Glutamatergic neuron (in vitro differentiated cells): Measurements from ENCODE around the gene ATXN7L2. TPM values are rescaled to one million over a fixed set of nuclear protein-coding genes. Genes with fewer than 3 reads are reported as not detected.
"Not testable (repeated sequence)": the region's sequence is repeated elsewhere in the genome, so short reads cannot be mapped to it uniquely, and the experiment has no call there.

ENCODE experiments used
- DNase-seq: peaks from one replicate; pipeline ENCODE4 v3.0.0; 2022
- H3K27ac Mint-ChIP-seq: one replicate; pipeline ENCODE4 v1.8.0; 2020; ENCODE audit warnings: mild to moderate bottlenecking, mixed read lengths, inconsistent platforms; ENCODE audit not compliant: unreplicated experiment
- H3K27me3 Mint-ChIP-seq: one replicate; pipeline ENCODE4 v1.8.0; 2020; ENCODE audit warnings: mild to moderate bottlenecking, moderate library complexity, mixed read lengths, inconsistent platforms; ENCODE audit not compliant: unreplicated experiment
- H3K36me3 Mint-ChIP-seq: one replicate; pipeline ENCODE4 v1.8.0; 2020; ENCODE audit warnings: mild to moderate bottlenecking, mixed read lengths, inconsistent platforms; ENCODE audit not compliant: unreplicated experiment
- H3K4me1 Mint-ChIP-seq: one replicate; pipeline ENCODE4 v1.8.0; 2020; ENCODE audit warnings: mild to moderate bottlenecking, low read depth, mixed read lengths, inconsistent platforms; ENCODE audit not compliant: unreplicated experiment
- H3K4me3 Mint-ChIP-seq: one replicate; pipeline ENCODE4 v1.8.0; 2020; ENCODE audit warnings: mild to moderate bottlenecking, mixed read lengths, inconsistent platforms; ENCODE audit not compliant: unreplicated experiment
- H3K9me3 Mint-ChIP-seq: one replicate; pipeline ENCODE4 v1.8.0; 2020; ENCODE audit warnings: mild to moderate bottlenecking, moderate library complexity, mixed read lengths, inconsistent platforms; ENCODE audit not compliant: unreplicated experiment
- CTCF ChIP-seq: fragments of 200-600 bp; sonication (generic); IDR thresholded peaks from one replicate; pipeline ENCODE4 v1.5.0; 2021; ENCODE audit not compliant: partially characterized antibody, unreplicated experiment
- total RNA-seq: library from RNA; stranded (reverse); fragmentation: NEBNext Ultra II Directional; extraction: Animal tissue kit (Norgen Biotek cat#: 25700); gene quantifications from one replicate; pipeline ENCODE4 v1.2.1, GENCODE V29; 2021; ENCODE audit not compliant: unreplicated experiment

Gene ATXN7L2
- total RNA-seq, 1 donor from 2014 or later, result 54.9 TPM

DNA sequence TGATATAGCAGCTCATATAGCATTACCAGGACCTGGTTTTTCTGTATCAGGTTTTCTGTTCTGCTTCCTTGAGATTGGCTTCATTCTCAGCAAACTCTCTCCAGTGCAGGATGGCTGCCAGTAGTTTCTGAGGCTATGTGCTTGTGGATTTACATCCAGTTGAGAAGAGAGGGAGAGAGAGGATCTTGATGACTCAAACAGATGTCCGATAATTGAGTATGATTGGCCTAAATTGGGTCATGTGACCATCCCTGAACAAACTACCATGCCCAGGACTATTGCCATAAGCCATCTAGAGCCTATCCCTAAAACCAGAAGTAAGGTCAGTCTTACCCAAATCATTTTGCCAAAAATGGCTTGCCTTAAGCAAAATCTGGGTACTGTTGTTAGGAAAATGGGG, 39.4 kb upstream of the ATXN7L2 start:
- no peaks in the 10 kb centered on the region for H3K9me3 Mint-ChIP-seq
- H3K27ac Mint-ChIP-seq, result no peak overlapping the region
- peaks cover 4% of the 10 kb centered on the region for H3K27me3 Mint-ChIP-seq
- H3K36me3 Mint-ChIP-seq, result no peaks in the 10 kb centered on the region
- H3K4me3 Mint-ChIP-seq, result no peak overlapping the region
- DNase-seq, result no peak
- no peaks in the 10 kb centered on the region for H3K4me1 Mint-ChIP-seq
- no peak for TF ChIP-seq CTCF

DNA sequence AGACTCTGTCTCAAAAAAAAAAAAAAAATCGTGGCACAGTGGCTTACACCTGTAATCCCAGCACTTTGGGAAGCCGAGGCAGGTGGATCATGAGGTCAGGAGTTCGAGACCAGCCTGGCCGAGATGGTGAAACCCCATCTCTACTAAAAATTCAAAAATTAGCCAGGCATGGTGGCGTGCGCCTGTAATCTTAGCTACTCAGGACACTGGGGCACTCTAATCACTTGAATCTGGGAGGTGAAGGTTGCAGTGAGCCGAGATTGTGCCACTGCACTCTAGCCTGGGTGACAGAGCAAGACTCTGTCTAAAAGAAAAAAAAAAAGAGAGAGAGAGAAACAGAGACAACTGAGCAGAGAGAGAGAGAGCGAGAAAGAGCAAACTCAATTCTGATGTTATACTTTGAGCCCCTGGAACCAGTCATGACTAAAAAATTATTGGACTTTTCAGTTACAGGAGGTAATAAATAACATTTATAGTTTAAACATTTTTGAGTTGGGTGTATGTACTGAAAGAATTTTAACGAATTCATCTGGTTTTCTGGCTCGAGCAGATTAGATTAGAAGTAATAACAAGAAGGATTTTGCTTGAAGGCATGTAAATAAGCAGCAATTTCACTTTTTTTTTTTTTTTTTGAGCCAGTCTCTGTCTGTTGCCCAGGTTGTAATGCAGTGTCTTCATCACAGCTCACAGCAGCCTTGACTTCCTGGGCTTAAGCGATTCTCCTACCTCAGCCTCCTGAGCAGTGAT, 37.6 kb upstream of the ATXN7L2 start:
- H3K27ac Mint-ChIP-seq, DNase-seq, H3K36me3 Mint-ChIP-seq, H3K4me3 Mint-ChIP-seq, H3K9me3 Mint-ChIP-seq, H3K27me3 Mint-ChIP-seq, H3K4me1 Mint-ChIP-seq: not testable (repeated sequence)

GRCh38 chr1:109447524-109447923, 36.2 kb upstream of the ATXN7L2 start:
- H3K27ac Mint-ChIP-seq, result no peak overlapping the region
- no peak for TF ChIP-seq CTCF
- no peak for DNase-seq
- H3K36me3 Mint-ChIP-seq, result peaks cover 5% of the 10 kb centered on the region
- no peaks in the 10 kb centered on the region for H3K4me1 Mint-ChIP-seq
- peaks cover 4% of the 10 kb centered on the region for H3K27me3 Mint-ChIP-seq
- H3K4me3 Mint-ChIP-seq, result no peak overlapping the region
- H3K9me3 Mint-ChIP-seq, result no peaks in the 10 kb centered on the region

GRCh38 chr1:109454497-109455133, 29.1 kb upstream of the ATXN7L2 start:
- Mint-ChIP-seq H3K4me1 (no peaks in the 10 kb centered on the region), H3K9me3 (peaks cover 2% of the 10 kb centered on the region), H3K36me3 (peaks cover 20% of the 10 kb centered on the region), H3K4me3 (no peak overlapping the region), H3K27me3 (no peaks in the 10 kb centered on the region), H3K27ac (no peak overlapping the region)
- no peak for DNase-seq
- no peak for TF ChIP-seq CTCF

DNA sequence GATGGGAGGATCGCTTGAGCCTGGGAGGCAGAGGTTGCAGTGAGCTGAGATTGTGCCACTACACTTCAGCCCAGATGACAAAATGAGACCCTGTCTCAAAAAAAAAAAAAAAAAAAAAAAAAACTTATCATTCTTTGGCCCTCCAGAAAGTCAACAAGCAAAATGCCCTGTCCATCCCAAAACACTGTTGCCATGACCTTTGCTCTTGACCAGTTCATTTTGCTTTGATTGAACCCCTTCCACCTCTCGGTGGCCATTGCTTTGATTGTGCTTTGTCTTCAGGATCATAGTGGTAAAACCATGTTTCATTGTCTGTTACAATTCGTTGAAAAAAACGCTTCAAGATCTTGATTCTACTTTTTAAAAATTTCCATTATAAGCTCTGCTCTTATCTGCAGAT, 25.9 kb upstream of the ATXN7L2 start:
- DNase-seq, result no peak
- peaks cover 2% of the 10 kb centered on the region for H3K9me3 Mint-ChIP-seq
- no peaks in the 10 kb centered on the region for H3K27me3 Mint-ChIP-seq
- no peak for TF ChIP-seq CTCF
- H3K27ac Mint-ChIP-seq, result no peak overlapping the region
- peaks cover 15% of the 10 kb centered on the region for H3K36me3 Mint-ChIP-seq
- no peaks in the 10 kb centered on the region for H3K4me1 Mint-ChIP-seq
- no peak overlapping the region for H3K4me3 Mint-ChIP-seq
